CD4-positive, alpha-beta T cell treated with Interferon gamma for 1 hour (primary cell): Measurements from ENCODE around the gene PPIP5K2.

Experiments
- DNase-seq: peaks from one replicate; pipeline ENCODE4 v3.0.0-alpha.2; 2020

The PPIP5K2 gene

DNA sequence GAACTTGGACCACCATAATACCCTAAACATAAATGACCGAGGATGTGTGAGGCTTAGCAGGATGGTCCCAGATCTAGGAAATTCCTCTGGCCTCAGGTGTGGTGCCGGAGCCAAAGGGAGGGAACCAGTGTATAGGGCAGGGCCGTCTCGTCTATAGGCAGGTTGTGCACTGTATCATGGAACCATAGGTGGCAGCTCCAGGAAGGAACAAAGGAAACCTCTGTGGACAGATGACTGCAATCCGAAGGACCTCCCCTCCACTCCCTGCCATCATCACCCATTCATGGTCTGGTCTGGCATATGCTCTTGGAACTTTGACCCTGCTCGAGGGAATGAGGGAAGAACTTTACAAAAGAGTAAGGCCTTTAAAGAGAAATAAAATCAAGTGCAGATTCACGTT, 135.6 kb downstream of the PPIP5K2 start:
- DNase-seq, result no peak

DNA sequence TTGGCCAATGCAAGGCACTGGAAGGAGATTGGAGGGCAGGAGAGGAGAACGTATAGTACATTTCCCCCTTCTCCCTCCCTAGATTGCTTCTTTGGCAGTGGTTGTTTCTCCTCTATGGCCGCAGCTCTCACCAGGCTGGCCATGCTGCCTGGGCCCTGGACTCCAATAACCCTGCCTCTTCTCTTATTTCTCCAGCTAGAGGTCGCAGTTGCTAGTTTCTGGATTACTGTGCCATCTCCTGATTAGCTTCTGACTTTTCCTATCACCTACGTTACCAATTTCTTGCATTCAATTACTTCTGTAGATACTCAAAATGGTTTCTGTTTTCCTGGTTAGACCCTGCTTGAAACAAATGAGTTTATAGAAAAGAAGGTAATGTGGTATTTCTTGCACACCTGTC, 136.1 kb downstream of the PPIP5K2 start:
- no peak for DNase-seq

DNA sequence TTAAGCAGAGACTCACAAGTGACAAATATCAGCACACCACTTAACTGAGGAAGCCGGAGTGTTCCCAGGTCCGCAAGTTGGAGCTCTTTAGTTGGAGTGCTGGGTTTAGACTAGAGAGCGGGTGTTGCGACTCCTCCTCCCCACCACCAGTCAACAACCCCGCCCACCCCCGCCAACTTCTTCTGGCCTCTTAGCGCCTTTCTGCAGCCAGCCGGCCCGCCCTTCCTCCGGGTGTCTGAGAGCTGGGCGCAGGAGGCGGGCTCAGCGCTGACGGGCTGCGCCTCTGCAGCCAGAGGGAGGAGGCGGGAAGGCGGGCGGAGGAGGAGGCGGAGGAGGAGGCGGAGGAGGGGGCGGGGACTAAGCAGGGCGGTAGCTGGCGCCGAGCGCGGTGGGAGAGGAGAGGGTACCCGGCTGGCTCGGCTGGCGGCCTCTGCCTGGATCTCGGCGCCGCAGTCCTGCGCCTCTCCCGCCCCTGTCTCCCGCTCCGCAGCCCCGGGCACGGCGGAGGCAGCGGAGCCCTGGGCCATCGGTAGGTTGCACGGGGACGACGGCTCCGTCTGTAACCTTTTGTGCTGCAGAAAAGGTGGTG, 138.4 kb downstream of the PPIP5K2 start, which contains the start of gene MACIR:
TSS of gene MACIR (plus strand) at position 396 of the 589 bp plus-strand sequence. CDS start 17,157 bp downstream, outside the sequence.
- peak; percentile 95 for DNase-seq

DNA sequence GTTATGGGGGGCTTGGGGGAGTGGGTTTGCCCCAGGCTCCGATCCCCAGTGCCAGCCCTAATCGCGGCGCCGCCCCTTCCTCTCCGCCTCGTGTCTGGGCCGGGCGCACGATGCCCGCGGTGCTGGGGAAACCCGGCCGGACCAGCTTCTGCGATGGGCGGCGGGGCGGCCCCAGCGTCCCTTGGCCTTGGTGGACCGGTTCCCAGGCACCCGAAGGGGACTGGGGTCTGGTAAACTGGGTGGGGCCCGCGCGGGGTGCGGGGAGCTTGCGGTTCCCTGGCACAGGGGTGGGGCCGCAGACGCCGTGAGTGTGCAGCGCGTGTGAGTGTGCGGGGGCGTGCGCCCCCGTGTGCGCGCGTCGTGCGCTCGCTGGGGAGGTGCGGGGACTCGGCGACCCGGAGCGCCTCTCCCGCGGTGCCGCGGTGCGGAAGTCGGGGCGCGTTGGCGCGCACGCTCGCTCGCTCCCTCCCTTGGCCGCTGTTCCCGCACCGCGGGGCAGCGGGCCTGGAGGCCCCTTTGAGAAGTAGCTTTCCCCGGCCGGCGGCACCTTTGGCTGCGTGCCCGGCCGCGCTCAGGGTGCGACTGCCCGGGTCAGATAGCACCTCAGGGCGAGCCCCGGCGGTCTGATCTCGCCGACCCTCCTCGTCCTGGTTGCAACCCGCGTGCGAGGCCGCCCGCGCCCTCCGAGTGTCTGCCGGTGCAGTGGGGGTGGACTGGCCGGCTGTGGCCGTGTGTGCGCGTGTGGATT, 139.0 kb downstream of the PPIP5K2 start:
- DNase-seq, result peak; percentile 58

DNA sequence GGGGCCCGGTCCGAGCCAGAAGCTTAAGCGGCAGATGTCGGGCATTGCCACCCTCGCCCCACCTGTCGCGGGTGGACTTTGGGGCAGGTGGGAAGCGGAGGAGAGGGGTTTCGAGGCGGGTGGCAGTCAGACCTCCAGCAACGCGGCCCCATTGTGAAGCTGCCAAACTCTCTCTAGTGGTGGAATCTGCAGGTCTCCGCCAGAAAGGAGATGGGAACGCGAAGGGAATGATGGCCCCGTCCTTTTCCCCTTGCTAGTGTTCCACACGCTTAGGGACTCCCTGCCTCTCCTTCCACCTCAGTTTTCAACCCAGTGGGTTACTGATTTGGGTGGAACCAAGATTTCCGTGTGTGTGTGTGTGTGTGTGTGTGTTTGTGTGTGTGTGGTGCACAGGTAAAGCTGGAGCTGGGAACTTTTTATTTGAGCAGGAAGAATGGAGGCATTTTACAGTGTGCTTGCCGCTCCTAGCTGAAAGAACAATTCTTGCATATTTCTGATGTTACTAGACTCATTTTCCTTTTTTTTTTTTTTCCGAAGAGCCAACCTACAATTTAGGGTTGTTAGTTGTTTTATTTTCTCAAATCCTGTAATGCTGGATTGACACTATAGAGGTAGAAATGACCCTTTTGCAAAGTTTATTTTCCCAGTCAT, 139.7 kb downstream of the PPIP5K2 start:
- no peak for DNase-seq

DNA sequence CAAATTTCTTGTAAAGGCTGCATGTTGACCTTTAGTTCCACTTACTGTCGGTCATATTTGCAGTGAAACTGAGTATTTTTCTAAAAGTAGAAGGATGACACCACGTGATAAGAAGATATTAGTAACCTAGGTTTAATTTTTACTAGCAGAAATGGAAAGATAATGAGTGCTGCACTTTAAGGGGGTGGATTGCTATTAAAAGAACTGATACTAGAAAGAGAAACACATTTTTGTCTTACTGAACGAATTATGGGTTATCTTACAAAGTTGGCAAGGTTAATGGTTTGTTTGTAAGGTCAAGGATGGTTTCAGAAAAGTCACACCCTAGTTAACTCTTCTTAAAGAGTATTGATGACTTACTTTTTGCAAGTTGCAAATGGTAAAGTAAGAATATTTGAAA, 140.8 kb downstream of the PPIP5K2 start:
- DNase-seq, result no peak
